ENCODE data around the gene XYLT2.

Gene XYLT2

GRCh38 chr17:50352072-50352692 is 6.3 kb downstream of the XYLT2 start:
- H3K27ac ChIP-seq: peak overlapping the region; percentile 30; the same call in 1 of the 2 replicates
- TF ChIP-seq CTCF (conservative IDR thresholded peaks at IDR 0.05): no peak

- TF ChIP-seq CTCF (conservative IDR thresholded peaks at IDR 0.05): no peak
- H3K27ac ChIP-seq: peak overlapping the region; percentile 30; the same call in 1 of the 2 replicates
Measured at GRCh38 chr17:50352693-50353599, 7.0 kb downstream of the XYLT2 start.

DNA sequence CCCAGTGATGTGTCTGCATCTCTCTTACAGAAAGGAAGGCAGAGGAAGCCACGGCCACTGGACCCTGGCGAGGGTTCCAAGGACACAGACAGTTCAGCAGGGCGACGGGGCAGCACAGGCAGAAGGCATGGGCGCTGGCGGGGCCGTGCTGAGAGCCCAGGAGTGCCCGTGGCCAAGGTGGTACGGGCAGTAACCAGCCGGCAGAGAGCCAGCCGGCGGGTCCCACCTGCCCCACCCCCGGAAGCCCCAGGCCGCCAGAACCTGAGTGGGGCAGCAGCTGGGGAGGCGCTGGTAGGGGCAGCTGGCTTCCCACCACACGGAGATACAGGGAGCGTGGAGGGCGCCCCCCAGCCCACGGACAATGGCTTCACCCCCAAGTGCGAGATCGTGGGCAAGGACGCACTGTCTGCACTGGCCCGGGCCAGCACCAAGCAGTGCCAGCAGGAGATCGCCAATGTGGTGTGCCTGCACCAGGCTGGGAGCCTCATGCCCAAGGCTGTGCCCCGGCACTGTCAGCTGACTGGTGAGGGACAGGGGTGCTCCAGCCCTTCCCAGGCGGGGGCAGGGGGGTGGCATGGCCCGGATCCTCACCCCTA is 7.8 kb downstream of the XYLT2 start:
- H3K27ac ChIP-seq: no peak overlapping the region
- no peak for TF ChIP-seq CTCF (conservative IDR thresholded peaks at IDR 0.05)

DNA sequence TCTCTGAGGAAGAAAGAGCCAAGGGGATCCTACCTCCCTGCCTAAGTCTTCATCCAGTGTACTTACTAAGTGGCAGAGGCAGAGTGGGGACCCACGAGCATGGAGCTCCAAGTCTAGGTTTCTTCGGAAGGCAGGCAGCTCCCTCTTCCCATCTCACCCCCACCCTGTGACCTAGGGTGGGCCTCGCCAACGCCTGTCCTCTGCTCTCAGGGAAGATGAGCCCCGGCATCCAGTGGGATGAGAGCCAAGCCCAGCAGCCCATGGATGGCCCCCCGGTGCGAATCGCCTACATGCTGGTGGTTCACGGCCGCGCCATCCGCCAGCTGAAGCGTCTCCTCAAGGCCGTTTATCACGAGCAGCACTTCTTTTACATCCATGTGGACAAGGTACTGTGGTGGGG is 8.3 kb downstream of the XYLT2 start:
- H3K27ac ChIP-seq: no peak overlapping the region
- no peak for TF ChIP-seq CTCF (conservative IDR thresholded peaks at IDR 0.05)

DNA sequence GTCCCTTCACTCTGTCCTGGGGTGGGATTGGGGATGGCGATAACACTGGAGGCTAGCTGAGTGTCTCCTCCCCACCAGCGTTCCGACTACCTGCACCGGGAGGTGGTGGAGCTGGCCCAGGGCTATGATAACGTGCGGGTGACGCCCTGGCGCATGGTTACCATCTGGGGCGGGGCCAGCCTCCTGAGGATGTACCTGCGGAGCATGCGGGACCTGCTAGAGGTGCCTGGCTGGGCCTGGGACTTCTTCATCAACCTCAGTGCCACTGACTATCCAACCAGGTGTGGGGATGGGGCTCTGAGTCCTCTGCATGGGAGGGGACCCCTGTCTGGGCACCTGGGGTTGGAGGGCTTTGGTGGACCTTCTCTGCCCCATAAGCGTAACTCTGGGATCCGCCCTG is 8.8 kb downstream of the XYLT2 start:
- TF ChIP-seq CTCF (conservative IDR thresholded peaks at IDR 0.05): no peak
- H3K27ac ChIP-seq: no peak overlapping the region

- H3K27ac ChIP-seq: no peak overlapping the region
- TF ChIP-seq CTCF (conservative IDR thresholded peaks at IDR 0.05): no peak
Measured at GRCh38 chr17:50355336-50355700, 9.4 kb downstream of the XYLT2 start.

GRCh38 chr17:50355701-50356341 is 9.9 kb downstream of the XYLT2 start:
- no peak overlapping the region for H3K27ac ChIP-seq
- no peak for TF ChIP-seq CTCF (conservative IDR thresholded peaks at IDR 0.05)

Measured in VCaP (cell line).